GM11168 (cell line): Measurements from ENCODE around the gene ZNF483.
"Not testable (repeated sequence)": the region's sequence is repeated elsewhere in the genome, so short reads cannot be mapped to it uniquely, and the experiment has no call there.

ENCODE experiments used
- in situ Hi-C: fragments of 300-500 bp; cut with MboI; formaldehyde crosslinking; loops from one replicate; pipeline ENCODE4 v1.12.0; 2022; ENCODE audit warnings: low sequenced_read_pairs; ENCODE audit not compliant: unreplicated experiment

The ZNF483 gene

GRCh38 chr9:111525056-111525977, at the start of gene ZNF483:
Gene ZNF483, plus strand, starts transcription at chr9:111525179. Its CDS starts 2,217 bp downstream, at chr9:111527396.
- in situ Hi-C loops: no loop called here

GRCh38 chr9:111475195-111475594, 49.8 kb upstream of the ZNF483 start:
- in situ Hi-C loops: no loop called here

- in situ Hi-C loops: no loop called here
These were observed 47.3 kb upstream of the ZNF483 start for GRCh38 chr9:111477677-111478076.

GRCh38 chr9:111481885-111482636, 42.9 kb upstream of the ZNF483 start:
- in situ Hi-C loops: no loop called here

- in situ Hi-C loops: no loop called here
These were observed 42.1 kb upstream of the ZNF483 start for GRCh38 chr9:111482694-111483438.

GRCh38 chr9:111483439-111483857, 41.5 kb upstream of the ZNF483 start:
- in situ Hi-C loops: no loop called here

GRCh38 chr9:111483858-111484571, 41.0 kb upstream of the ZNF483 start, which contains the start of gene ECPAS:
Gene ECPAS, minus strand, starts transcription at chr9:111484383. Its CDS starts 11,465 bp downstream, at chr9:111472918.
- in situ Hi-C loops: no loop called here

GRCh38 chr9:111484572-111484894, 40.4 kb upstream of the ZNF483 start:
- in situ Hi-C loops: no loop called here

GRCh38 chr9:111497196-111497595, 27.8 kb upstream of the ZNF483 start:
- in situ Hi-C loops: not testable (repeated sequence)

- in situ Hi-C loops: no loop called here
These were observed 23.9 kb upstream of the ZNF483 start for GRCh38 chr9:111501005-111501562.

- in situ Hi-C loops: no loop called here
These were observed 23.3 kb upstream of the ZNF483 start for GRCh38 chr9:111501648-111502047.

GRCh38 chr9:111502506-111502905, 22.5 kb upstream of the ZNF483 start:
- in situ Hi-C loops: no loop called here

- in situ Hi-C loops: not testable (repeated sequence)
These were observed 13.4 kb upstream of the ZNF483 start for GRCh38 chr9:111511581-111511980.

GRCh38 chr9:111514967-111515366, 10.0 kb upstream of the ZNF483 start:
- in situ Hi-C loops: no loop called here

GRCh38 chr9:111516061-111516465, 8.9 kb upstream of the ZNF483 start:
- in situ Hi-C loops: no loop called here

GRCh38 chr9:111524731-111525055, 286 bp upstream of the ZNF483 start:
- in situ Hi-C loops: no loop called here

- in situ Hi-C loops: no loop called here
These were observed 2.4 kb downstream of the ZNF483 start for GRCh38 chr9:111527347-111527746.

GRCh38 chr9:111529787-111530186, 4.8 kb downstream of the ZNF483 start:
- in situ Hi-C loops: no loop called here

GRCh38 chr9:111531716-111532115, 6.7 kb downstream of the ZNF483 start:
- in situ Hi-C loops: no loop called here
